ENCODE measurements around the gene WDFY4. TPM values are rescaled to one million over a fixed set of nuclear protein-coding genes. Genes with fewer than 3 reads are reported as not detected.
"Not testable (repeated sequence)": the region's sequence is repeated elsewhere in the genome, so short reads cannot be mapped to it uniquely, and the experiment has no call there.

The WDFY4 gene, protein sequence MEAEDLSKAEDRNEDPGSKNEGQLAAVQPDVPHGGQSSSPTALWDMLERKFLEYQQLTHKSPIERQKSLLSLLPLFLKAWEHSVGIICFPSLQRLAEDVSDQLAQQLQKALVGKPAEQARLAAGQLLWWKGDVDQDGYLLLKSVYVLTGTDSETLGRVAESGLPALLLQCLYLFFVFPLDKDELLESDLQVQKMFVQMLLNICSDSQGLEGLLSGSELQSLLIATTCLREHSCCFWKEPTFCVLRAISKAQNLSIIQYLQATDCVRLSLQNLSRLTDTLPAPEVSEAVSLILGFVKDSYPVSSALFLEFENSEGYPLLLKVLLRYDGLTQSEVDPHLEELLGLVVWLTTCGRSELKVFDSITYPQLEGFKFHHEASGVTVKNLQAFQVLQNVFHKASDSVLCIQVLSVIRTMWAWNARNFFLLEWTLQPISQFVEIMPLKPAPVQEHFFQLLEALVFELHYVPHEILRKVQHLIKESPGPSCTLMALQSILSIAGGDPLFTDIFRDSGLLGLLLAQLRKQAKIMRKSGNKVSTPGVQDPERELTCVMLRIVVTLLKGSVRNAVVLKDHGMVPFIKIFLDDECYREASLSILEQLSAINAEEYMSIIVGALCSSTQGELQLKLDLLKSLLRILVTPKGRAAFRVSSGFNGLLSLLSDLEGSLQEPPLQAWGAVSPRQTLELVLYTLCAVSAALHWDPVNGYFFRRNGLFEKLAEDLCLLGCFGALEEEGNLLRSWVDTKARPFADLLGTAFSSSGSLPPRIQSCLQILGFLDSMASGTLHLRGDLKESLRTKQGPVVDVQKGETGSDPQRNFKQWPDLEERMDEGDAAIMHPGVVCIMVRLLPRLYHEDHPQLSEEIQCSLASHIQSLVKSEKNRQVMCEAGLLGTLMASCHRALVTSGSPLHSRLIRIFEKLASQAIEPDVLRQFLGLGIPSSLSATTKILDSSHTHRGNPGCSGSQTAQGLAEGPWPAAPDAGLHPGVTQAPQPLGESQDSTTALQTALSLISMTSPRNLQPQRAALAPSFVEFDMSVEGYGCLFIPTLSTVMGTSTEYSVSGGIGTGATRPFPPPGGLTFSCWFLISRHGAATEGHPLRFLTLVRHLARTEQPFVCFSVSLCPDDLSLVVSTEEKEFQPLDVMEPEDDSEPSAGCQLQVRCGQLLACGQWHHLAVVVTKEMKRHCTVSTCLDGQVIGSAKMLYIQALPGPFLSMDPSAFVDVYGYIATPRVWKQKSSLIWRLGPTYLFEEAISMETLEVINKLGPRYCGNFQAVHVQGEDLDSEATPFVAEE (N-terminal part only)
- not detected in 2 replicates for total RNA-seq (2014; rRNA removed; shearing (Covaris generic))

DNA sequence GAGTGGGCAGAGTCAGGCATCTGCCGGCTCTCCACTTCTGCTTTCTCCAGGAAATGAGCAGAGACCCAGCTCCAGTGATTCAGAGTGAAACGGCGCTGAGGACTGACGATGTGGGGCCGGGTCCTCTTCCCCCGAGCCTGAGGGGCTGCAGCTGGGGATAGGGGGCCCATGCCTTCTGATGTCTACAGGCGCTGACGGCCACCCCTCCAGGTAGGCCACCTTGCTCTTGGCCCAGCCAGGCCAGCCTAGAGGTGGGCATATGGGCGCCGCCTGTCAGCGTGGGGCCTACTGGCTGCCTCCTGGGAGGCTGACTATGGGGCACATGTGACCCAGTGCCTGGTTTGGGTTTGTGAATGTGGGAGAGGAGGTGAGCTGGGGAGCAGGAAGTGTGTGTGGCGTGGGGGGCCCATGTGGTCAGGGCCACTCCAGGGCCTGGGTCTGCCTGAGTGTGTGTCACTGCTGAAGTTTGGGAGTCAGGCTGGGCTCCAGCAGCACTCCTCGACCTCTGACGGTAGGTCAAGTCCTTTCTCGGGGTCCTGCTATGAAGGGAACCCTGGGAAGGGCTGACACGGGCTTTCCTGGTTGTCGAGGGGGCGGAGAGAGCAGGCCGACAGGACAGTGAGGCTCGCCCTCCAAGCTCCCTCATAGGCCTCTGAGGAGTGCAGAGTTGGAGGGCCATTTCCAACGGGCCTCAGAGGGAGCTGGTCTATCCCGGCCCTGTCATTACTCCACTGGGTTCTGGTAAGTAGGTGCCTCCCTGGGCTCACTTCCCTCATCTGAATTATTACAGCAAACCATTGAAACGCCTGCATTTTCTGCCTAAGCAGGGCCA is at the start of gene WDFY4:
Gene WDFY4 (plus strand): TSS at position 82 of the 832 bp plus-strand sequence. CDS start 24,860 bp downstream, outside the sequence.
- no peak for DNase-seq (ENCODE audit: low read depth)

DNA sequence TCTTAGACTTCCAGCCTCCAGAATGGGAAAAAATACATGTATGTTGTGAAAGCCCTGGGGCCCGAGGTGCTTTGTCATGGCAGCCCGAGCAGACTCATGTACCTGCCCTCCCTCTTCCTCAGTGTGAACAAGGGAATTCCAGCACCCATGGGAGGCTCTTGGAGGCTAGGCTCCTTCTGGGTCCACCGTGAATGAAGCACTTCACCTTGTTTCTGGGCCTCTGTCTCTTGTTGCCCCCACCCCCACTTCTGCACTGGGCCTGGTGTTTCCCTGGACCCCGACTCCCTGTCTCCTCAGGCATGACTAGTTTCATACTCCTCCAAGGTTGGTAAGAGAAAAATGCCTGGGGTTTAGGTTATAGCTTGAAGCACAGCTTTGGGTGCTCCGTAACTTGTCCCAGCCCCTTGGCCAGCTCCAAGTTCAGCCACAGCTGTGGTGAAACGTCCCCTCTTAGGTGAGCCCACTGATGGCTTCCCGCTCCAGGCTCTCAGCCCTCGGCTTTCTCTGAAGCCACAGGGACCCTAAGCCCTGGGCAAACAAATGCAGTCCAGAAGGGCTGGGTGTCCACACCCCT is 49.6 kb upstream of the WDFY4 start:
- DNase-seq (ENCODE audit: low read depth) = no peak

DNA sequence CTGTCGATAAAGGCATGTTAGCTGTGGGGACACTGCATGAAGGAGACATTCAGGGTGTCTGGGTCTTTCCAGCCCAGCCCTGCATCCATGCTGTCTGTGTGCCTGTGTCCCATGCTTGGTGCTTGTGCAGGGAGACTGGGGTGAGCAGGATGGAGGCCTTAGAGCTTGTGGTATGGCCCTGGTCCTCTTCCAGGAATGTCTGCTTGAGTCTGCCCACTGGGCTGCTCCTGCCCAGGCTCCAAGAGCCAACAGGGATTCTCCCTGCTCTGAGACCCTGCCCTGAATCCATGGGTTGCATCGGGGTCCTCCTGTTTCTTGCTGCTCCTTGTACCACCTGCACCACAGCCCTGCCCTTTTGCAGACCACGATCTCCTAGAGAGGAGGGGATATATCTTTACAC is 48.4 kb upstream of the WDFY4 start:
- DNase-seq (ENCODE audit: low read depth) = no peak

DNA sequence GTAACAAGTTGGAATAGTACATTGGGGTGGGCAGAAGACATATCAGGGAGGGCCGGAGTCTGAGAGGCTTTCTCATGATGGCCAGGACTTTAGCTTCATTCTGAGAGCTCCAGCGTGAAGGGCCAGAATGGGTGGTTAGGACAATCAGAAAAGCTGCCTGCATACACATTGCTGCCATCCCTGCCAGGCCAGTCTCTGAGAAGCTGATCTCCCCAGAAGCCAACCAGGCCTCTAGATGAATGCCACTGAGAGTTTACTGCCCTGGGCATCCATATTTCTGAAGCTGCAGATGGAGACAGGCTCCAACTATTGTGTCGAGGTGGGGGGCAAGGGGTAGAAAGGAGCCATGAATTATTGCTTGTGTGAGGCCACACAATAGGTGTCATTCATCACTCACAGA is 47.8 kb upstream of the WDFY4 start:
- DNase-seq (ENCODE audit: low read depth) = no peak

DNA sequence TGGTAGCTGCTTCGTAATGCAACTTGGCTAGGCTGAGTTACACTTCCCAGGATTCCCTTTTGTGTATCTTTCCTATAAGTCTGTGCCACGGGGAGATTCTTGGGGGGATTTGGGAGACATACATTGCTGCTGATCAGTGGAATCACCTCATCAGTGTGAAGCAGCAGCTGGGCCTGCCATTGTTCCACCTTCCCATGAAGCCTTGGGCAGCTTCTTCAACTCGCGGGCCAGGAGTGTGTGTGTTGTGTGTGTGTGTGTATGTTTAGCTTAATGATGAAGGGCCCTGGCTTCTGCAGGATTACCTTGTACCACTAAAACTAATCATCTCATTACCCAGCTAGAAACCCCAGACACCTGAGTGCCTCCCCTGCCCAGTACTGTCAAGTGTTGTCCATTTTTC is 46.5 kb upstream of the WDFY4 start:
- DNase-seq (ENCODE audit: low read depth) = no peak

DNA sequence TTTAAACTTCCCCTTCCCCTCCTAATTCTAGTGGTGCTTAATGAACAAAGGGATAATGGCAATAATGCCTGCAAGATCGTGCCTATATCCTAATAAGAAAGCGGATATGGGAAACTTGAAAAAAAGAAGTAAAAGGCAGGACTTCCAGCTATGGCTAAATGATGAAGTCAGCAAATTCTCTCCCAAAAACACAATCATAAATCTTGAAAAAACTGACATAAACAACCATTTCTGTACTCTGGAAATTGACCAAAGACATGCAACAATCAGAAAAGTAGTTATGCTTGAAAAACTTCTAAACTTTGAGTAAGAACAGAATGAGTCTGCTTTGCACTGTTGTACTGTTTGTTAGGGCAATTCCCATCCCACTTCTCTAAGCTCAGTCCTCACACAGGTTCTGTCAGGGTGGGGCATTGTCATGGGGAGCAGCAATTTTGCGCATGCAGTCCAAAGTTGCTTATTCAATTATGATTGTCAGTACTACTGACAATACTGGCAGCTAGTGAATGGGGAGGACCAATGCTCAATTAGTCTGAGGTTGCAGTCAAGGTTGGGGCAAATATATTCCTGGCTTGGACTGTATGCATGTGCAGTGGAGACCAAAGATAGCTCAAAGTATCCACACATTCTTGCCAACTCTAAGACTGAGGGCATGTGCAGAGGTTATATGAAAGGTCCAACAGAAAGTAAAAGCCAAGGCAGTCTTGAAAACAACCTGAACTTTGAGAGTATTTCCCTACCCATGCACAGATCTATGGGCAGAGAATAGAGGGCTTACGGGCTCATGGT is 45.7 kb upstream of the WDFY4 start:
- no peak for DNase-seq (ENCODE audit: low read depth)

DNA sequence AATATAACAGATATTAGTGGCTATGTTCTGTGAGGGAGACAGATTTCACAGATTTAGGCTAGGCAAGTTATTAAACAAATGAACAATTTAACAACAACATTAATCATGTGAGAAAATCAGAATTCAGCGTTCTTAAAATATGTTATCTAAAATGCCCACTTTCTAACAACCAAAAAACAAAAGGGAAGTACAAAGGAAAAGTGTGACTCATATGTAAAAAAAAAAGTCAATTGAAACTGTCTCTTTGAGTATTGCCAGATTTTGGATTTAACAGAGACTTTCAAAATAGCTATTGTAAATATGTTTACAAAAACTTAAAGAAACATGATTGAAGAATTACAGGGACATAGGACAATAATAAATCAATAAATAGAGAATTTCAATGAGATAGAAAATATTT is 45.0 kb upstream of the WDFY4 start:
- no peak for DNase-seq (ENCODE audit: low read depth)

DNA sequence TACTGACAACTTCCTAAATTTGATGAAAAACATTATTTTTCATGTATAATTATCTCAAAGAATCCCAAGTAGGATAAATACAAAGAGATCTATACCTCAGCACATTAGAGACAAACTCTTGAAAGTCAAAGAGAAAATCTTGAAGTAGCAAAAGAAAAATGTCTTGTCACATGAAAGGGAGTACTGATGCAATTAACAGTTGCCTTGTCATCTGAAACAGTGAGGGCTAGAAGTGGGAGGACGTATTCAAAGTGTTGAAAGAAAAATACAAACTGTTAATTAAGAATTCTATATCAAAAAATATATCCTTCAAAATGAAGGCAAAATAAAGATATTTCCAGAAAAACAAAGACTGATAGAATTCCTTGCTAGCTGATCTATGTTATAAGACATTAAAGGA is 44.3 kb upstream of the WDFY4 start:
- DNase-seq (ENCODE audit: low read depth) = no peak

DNA sequence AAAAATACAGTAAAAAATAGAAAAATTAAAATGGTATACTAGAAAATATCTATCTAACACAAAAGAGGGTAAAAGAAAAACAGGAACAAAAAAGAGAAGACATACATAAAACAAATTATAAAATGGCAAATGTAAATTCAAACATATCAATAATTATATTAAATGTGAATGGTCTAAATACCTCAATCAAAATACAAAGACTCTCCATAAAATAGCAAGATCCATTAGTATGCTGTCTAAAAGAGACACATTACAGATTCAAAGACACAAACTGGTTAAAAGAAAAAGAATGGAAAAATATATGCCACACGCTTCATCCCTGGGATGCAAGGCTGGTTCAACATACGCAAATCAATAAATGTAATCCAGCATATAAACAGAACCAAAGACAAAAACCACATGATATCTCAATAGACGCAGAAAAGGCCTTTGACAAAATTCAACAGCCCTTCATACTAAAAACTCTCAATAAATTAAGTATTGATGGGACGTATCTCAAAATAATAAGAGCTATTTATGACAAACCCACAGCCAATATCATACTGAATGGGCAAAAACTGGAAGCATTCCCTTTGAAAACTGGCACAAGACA is 43.5 kb upstream of the WDFY4 start:
- DNase-seq (ENCODE audit: low read depth) = not testable (repeated sequence)

DNA sequence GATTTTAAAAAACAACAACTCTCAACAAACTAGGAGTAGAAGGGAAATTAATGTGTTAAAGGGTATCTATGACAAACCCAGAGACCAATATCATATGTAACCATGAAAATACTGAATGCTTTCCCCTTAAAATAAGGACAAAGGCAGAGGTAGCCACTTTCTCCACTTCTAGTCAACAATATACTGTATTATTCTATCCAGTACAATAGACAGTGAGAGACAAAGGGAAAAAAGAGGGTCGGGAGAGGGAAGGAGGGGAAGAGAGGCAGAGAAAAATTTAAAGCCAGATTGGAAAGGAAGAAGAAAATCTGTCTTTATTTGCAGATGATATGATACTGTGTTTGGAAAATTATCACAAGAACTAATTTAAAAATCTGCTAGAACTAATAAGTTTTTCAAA is 39.1 kb upstream of the WDFY4 start:
- DNase-seq (ENCODE audit: low read depth) = no peak

DNA sequence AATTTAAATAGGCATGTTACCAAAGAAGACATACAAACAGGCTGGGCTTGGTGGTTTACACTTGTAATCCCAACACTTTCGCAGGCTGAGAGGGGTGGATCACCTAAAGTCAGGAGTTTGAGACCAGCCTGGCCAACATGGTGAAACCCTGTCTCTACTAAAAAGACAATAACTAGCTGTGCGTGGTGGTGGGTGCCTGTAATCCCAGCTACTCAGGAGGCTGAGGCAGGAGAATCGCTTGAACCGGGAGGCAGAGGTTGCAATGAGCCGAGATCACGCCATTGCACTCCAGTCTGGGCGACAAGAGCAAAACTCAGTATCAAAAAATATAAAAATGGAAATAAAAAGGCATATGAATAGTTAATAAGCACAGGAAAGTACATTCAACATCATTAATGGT is 37.6 kb upstream of the WDFY4 start:
- not testable (repeated sequence) for DNase-seq (ENCODE audit: low read depth)

DNA sequence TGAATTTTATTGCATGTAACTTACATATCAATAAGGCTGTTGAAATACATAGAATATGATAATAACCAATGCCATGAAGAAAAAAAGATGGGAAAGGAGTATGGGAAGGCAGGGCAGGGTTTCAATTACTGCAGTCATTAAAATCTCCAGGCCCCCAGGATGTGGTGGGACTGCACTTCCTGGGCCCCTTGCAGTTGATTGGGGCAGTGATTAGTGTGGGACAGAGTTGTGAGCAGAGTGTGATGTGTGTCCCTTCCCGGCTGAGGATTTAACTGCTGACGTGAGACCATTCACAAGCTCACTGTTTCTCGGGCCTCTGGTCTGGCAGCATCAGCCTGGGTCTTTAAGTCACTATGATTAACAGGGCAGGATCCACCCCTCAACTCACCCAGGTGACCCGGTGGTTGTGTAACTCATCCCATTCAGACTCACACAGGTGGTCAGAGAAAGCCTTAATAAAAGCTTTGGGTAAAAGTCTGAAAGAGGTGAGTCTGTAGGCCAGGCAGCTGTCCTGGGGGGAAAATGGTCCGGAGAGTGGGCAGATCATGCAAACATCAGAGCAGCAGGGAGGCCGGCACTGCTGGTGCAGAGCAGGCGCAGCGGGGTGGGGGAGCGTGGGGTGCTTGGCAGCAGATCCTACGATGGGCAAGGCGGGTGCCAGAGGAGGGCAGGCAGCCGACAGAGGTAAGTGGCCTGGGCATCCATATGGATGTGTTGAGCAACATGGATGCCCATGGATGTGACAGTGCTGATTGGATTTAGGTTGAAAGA is 36.3 kb upstream of the WDFY4 start:
- no peak for DNase-seq (ENCODE audit: low read depth)

DNA sequence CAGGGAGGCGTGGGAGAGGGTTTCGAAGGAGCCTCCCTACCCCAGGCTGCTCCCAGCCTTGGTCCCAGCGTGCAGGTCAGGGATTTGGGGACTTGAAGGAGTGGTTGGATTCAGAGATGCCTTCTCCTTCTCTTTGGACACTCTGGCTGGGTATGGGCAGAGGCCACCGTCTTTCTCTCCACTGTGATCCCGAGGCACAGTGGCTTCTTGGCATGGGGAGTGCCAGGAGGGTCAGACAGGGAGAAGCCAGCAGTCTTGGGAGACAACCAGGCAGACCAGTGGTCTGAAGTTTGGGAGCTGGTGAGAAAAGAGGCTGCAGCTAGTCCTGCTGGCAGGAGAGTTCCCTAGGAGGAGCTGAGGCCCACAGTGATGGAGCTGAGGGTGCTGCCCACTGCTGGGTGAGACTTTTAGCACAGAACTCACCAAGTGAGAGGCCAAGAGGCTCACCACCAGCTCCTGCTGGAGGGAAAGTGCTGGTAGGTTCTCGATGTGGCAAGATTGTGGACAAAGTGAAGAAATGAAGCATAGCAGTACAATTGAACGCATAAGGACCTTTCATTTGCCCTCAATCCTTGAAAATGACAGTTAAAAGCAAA is 35.2 kb upstream of the WDFY4 start:
- DNase-seq (ENCODE audit: low read depth) = no peak

DNA sequence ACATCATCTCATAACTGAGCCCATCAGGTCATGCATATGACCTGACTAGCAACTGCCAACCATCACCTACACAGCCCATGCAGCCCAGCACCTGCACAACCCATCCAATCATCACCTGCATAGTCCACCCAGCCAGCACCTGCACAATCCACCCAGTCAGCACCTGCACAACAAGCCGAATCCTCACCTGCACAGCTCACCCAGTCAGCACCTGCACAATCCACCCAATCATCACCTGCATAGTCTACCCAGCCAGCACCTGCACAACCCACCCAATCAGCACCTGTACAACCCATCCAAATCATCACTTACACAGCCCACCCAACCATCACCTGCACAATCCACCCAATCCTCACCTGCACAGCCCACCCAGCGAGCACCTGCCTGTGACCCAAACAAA is 33.4 kb upstream of the WDFY4 start:
- no peak for DNase-seq (ENCODE audit: low read depth)

DNA sequence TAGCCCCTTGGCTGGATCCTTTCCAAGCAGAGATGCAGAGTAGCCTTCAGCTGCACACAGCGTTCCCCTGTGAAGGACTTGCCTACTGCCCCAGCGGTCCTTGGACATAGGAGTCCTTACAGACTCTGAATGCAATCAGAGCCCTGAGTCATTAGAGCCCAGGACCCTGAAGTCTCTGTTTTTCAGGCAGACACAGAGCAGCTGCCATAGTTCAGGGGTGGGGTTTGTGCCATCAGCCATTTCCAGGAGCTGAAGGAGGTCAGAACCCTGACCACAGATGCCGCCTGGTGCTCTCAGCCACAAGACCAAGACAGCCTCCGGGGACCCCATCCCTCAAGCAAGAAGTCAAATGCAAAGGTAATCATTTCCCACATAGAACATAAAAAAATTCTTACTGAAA is 32.8 kb upstream of the WDFY4 start:
- no peak for DNase-seq (ENCODE audit: low read depth)

DNA sequence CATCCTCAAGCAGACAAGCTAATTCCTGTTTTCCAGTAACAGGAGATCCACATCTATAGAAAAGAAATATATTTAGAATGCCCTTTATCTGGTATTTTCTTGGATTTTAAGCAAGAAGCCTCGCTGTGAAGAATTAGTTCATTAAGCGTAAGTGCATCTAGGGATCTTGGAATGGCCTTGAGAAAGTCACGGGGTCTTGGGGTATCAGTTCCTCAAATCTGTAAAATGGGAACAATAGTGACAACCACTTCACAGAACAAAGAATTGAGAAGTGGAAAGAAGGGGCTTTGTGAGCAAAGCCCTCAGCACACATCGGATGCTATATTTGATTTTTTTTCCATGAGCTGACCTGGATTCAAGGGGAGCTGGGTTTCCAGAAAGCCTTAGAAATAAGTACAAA is 32.3 kb upstream of the WDFY4 start:
- no peak for DNase-seq (ENCODE audit: low read depth)

DNA sequence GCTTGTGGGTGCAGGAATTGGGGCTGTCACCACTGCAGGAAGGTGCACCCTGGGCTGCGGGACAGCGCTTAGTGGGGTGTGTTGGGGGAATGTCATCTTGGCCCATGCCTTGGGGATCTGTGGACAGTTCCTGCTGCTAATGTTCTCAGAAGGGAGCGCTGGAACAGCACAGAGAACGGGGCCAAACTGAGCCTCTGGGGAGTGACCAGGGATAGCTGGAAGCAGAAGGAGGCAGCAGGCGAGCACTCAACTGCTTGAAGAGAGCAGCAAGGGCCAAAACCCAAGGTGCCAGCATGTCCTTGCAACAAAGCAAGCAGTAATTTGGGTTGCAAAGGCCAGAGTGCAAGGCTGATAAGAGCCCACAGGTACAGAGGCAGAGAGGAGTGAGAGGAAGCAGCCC is 31.3 kb upstream of the WDFY4 start:
- DNase-seq (ENCODE audit: low read depth) = no peak

DNA sequence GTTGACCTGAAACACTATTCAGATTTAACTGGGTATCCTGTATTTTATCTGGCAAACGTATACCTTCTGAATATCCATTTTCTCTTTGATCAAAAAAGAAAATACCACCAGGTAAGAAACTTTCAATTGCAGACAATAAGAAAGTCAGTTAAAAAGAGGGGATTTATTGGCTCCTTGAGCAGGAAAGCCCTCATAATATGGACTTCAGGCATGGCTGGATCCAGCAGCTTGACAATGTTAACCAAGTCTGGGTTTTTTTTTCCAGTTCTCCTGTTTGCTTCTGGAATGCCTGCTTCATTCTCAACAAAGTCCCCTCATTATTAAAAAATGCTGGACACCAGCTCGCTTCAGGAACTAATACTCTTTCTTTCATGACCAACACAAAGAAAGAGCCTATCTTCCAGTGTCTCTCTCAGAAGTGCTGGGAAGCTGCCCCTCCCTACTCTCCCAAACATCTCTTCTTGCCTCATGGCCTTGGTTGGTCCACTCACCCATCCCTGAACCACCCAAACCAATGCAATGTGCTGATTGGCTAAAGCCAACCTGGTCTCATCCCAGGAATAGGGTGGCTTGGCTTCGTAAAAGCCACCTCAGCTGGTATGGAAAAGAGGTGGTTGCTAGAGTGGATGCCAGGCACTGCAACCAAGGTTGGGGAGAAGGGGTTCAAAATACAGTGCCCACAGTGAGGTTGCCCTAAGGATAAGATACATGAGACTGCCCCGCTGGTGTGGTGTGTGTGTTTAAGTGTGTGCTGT is 30.6 kb upstream of the WDFY4 start:
- DNase-seq (ENCODE audit: low read depth) = no peak

Data from Daoy (cell line).